OCI-LY3 (cell line): Measurements from ENCODE around the gene SPDYE16.
"Not testable (repeated sequence)": the region's sequence is repeated elsewhere in the genome, so short reads cannot be mapped to it uniquely, and the experiment has no call there.

Experiments
- CTCF ChIP-seq: fragments of 200-600, 300-600 bp; sonication (generic); IDR thresholded peaks from 2 replicates; pipeline ENCODE4 v1.5.1; 2014; ENCODE audit warnings: antibody characterized with exemption, low read length, low read depth
- EZH2phosphoT487 ChIP-seq: fragments of 200-600 bp; shearing (Covaris generic); IDR thresholded peaks from 2 replicates; pipeline ENCODE4 v1.6.1; 2018; ENCODE audit warnings: antibody characterized with exemption, mixed run types, low read depth

DNA sequence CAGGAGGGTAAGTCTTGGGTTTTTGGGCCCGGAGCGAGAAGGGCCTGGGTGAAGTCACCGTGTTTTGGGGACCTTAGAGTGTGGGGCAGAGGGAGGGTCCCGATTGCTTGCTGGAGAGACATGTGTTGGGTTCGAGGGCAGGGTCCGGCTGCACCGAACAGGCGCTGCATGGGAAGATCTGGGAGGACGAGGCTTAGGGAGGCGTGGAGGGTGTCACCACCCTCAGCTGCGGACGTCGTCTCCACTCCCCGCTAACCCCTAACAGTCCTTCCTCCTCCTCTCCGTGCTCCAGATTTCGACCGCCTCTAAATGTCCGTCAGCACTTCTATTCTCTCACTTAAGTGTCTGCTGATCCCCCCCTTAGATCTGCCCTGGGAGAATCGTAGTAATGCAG, 6.8 kb upstream of the SPDYE16 start:
- TF ChIP-seq CTCF, EZH2phosphoT487: not testable (repeated sequence)
